Skin of body (tissue), 3 donors: ENCODE results near the gene ZNF385A. TPM values are rescaled to one million over a fixed set of nuclear protein-coding genes. Genes with fewer than 3 reads are reported as not detected.
"Not testable (repeated sequence)": the region's sequence is repeated elsewhere in the genome, so short reads cannot be mapped to it uniquely, and the experiment has no call there.

ENCODE experiments used
- DNase-seq: peaks from one replicate; lab custom pipeline; 2025; lab: John Stamatoyannopoulos, UW
- small RNA-seq: library from RNA; depleted of rRNA; stranded (forward); fragments of <200 nt; gene quantifications from one replicate; pipeline ENCODE3, GENCODE V24; 2014; ENCODE audit warnings: low replicate concordance
- total RNA-seq: library from RNA; depleted of rRNA; stranded (reverse); fragments of >200 nt; gene quantifications from one replicate; pipeline ENCODE4 v1.2.3, GENCODE V29; 2014

ZNF385A gene
- total RNA-seq, 1 donor from 2014 or later, result 10.5 TPM

DNA sequence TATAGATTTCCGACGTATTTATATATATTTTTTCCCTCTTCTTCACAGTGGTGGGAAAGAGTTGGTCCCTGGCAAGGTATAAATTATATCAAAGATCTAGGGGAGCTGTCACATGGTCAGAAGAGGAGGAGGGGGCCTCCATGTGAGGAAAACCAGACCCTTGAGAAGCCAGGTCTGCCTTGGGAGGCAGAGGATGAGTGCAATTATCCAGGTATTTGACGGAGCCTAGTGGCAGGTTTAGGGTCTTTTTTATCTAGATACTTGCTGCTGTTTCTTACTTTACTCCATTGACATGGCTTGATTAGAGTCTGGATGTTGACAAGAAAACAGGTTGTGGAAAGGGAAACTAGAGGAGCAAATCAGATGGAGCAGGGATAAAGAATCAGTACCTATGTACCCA lies 54.1 kb downstream of the ZNF385A start:
- no peak for DNase-seq

DNA sequence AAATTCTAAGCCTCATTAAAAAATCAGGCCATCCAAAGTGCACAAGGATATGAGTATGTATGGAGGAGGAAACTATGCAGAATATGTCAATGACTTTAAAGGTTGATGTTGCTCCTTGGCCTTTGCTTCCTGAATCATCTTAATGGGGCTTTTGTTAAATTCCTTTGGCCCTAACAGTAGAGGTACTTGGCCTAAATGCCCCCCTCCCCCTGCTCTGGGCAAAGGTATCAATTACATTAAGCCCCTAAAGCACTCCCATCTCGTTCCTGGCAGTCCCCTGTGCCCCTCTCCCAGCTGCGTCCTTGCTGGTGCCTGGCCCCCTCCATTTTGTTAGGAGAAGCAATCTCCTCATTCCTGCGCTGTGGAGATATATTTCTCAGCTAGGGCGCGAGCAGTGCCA lies 54.8 kb downstream of the ZNF385A start:
- DNase-seq, result no peak

DNA sequence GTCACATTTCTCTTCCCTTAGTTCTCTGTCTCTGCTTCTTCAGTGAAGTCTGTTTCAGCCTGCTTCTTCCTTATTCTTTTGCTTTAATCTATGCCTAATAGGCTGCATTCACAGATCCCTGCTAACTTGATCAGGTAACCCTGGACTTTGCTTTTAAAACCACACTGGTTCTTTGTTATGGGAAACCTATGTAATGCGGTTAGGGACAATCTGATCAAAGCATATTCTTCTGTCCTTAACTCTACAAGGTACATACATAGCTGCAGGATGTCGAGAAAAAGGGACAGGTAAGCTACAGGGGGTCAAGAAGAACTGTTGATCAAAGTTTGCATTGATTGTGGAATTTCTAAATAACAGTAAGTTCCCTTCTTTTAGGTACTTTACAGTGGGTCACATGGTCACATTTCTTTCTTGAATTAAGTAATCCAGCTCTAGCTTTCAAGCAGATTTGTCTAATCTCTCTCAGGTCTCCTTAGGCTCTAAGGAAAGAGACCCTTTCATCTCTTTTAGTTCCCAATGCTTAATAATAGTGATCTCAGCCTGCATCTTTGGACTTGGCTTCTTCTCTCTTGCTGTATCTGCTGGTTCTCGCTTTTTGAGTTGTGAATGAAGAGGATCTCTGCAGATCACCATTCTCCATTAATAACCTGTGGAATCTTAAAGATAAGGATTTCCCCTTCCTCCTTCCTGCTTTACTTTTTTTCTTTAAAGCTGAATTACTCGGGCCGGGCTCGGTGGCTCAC lies 55.8 kb downstream of the ZNF385A start:
- no peak for DNase-seq

DNA sequence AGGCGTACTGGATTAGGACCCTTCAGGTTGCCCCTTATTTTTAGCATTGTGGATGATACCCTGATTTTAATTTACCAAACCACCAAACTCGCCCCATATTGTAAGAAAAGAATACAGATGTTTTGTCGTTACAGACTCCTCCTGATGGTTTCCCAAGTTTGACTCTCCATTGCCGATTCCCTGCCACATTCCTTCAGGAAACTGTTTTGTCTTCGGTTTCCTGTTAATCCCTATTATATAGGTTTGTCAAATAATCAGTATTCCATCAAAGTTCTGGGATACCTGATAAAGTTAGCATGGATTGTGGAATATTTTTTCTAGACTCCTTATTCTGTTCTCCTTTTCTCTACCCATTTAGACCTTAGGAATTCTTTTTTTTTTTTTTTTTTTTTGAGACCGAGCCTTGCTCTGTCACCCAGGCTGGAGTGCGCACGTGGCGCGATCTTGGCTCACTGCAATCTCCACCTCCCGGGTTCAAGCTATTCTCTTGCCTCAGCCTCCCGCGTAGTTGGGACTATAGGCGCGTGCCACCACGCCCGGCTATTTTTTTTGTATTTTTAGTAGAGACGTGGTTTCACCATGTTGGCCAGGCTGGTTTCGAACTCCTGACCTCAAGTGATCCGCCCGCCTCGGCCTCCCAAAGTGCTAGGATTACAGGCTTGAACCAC lies 59.0 kb downstream of the ZNF385A start:
- not testable (repeated sequence) for DNase-seq

DNA sequence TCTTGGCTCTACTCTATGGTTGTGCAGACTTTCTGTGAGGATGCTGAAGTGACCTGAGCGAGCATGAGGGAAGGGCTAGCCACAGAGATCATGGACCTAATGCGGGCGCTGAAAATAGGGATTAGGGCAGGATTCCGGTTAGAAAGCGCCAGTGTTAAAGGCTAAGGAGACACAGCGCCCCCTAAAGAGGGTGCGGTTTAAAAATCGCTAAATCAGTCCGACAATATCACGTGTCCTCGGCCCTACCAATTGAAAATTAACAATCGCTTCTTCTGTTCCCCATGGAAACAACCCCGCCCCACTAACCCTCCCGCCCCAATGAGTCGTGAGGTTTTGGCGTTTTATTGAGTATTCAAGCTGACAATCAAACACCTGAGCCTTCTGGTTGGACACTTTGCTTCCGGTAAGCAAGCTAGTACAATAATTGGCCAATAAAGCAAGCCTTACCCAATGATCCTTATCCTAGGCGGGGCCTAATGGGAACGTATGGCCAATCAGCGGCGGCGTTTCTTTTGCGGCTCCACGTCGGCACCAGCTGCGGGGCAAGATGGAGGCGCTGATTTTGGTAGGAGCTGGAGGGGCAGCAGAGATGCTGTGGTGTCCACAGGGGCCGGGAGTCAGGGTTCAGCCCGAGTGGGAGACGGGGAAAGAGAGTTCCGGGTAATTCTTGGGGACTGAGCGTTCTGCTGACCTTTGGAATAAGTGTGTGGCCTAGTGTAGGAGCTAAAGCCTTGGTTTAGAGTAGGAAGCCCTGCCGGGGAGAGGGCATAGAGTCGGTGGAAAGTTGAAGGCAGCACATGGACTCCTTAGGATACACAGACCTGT lies 59.7 kb downstream of the ZNF385A start, which contains the start of gene COPZ1:
COPZ1 (plus strand) TSS at position 515 of the 825 bp plus-strand sequence; CDS start at position 548, 33 bp downstream.
- DNase-seq, result peak; percentile 100

DNA sequence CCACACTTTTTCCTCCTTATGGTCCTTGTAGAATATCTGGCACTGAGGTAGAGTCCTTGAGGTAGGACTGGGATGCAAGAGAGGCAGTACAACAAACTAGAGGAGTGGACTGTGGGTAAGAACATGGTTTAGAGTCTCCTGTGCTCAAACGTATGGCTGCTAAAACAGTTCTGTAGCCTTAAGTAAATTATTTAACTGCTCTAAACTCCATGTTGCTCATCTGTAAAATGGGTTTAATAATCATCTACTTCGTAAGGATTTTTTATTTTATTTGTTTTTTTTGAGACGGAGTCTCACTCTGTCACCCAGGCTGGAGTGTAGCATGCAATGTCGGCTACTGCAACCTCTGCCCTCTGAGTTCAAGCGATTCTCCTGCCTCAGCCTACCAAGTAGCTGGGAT lies 63.2 kb downstream of the ZNF385A start:
- DNase-seq, result no peak

Small RNA genes lying within 50 kb of the gene (small RNA-seq; reads per million reads assigned to genes)
- gene MIR148B (379 reads per million, percentile 98 among the genes with 10 or more reads in this experiment), gene RN7SL744P (not detected)

Other genes starting within 250 kb of the ZNF385A start
- gene SMUG1, start 195.7 kb downstream of the ZNF385A start, total RNA-seq, result 20.9 TPM
- 47.6 TPM for gene CBX5, start 104.6 kb downstream of the ZNF385A start, total RNA-seq
- 745 TPM for gene HNRNPA1, start 104.0 kb downstream of the ZNF385A start, total RNA-seq
- gene NFE2, start 83.7 kb downstream of the ZNF385A start, total RNA-seq, result 5.7 TPM
- 65.3 TPM for gene COPZ1, start 59.6 kb downstream of the ZNF385A start, total RNA-seq
- 0.79 TPM for gene GPR84, start 20.2 kb downstream of the ZNF385A start, total RNA-seq
- 52.3 TPM for gene ITGA5, start 34.5 kb upstream of the ZNF385A start, total RNA-seq
- not detected for gene GTSF1, start 88.9 kb upstream of the ZNF385A start, total RNA-seq
- 14.5 TPM for gene NCKAP1L, start 113.0 kb upstream of the ZNF385A start, total RNA-seq
- 8.6 TPM for gene PDE1B, start 164.9 kb upstream of the ZNF385A start, total RNA-seq
- gene PPP1R1A, start 203.9 kb upstream of the ZNF385A start, total RNA-seq, result 6.4 TPM